ENCODE results near the gene DHX35. TPM values are rescaled to one million over a fixed set of nuclear protein-coding genes. Genes with fewer than 3 reads are reported as not detected.
"Not testable (repeated sequence)": the region's sequence is repeated elsewhere in the genome, so short reads cannot be mapped to it uniquely, and the experiment has no call there.

The DHX35 gene
- total RNA-seq, 1 donor from 2014 or later = 14.0 TPM

DNA sequence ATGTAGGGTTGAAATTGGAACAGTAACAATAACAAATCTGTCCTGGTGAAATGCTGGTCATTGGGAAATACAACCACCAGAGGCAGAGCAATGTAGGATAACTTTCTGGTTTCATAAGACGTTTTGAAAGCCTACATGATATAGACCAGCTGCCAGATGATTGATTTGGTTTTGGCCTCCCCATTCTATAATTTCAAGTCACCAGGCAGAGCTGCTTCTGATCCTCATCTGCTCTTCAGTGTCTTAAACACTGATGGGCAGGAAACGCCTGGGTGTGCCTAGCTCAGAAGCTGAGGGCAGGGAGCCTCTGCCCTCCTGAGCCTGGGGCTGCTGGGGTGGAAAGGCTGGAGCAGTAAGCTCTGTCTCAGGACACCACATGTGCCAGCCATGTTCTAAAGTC, 24.5 kb downstream of the DHX35 start:
- Mint-ChIP-seq H3K4me1 (ENCODE audit: unreplicated experiment) (peaks cover 10% of the 10 kb centered on the region), H3K9me3 (no peaks in the 10 kb centered on the region), H3K4me3 (no peak overlapping the region), H3K27ac (no peak overlapping the region), H3K36me3 (peaks cover 25% of the 10 kb centered on the region), H3K27me3 (no peaks in the 10 kb centered on the region)
- no peak for DNase-seq (ENCODE audit: extremely low spot score, unreplicated experiment)
- TF ChIP-seq, protein P1, sequence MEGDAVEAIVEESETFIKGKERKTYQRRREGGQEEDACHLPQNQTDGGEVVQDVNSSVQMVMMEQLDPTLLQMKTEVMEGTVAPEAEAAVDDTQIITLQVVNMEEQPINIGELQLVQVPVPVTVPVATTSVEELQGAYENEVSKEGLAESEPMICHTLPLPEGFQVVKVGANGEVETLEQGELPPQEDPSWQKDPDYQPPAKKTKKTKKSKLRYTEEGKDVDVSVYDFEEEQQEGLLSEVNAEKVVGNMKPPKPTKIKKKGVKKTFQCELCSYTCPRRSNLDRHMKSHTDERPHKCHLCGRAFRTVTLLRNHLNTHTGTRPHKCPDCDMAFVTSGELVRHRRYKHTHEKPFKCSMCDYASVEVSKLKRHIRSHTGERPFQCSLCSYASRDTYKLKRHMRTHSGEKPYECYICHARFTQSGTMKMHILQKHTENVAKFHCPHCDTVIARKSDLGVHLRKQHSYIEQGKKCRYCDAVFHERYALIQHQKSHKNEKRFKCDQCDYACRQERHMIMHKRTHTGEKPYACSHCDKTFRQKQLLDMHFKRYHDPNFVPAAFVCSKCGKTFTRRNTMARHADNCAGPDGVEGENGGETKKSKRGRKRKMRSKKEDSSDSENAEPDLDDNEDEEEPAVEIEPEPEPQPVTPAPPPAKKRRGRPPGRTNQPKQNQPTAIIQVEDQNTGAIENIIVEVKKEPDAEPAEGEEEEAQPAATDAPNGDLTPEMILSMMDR (conservative IDR thresholded peaks at IDR 0.05) = no peak

DNA sequence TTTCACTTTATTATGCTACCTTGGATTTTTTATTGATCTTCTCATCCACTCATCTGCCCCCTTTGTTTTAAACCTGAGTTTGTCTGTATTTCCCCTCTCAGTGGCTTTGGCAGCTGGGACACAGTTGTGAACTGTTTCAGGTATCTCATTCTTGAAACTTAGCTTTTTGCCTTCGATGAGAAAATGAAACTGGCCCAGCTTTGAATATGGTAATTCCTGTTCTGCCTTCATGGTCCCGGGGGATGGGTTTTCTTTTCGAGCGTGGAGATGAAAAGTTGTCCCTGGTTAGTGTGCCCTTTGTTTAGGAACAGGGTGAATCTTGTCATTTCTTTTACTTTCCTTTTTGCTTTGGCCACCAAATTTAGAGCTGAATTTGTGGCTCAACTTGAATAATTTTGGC, 25.6 kb downstream of the DHX35 start:
- H3K9me3 Mint-ChIP-seq = no peaks in the 10 kb centered on the region
- H3K4me1 Mint-ChIP-seq (ENCODE audit: unreplicated experiment) = peaks cover 3% of the 10 kb centered on the region
- H3K27ac Mint-ChIP-seq = no peak overlapping the region
- peaks cover 21% of the 10 kb centered on the region for H3K36me3 Mint-ChIP-seq
- no peak for DNase-seq (ENCODE audit: extremely low spot score, unreplicated experiment)
- TF ChIP-seq, protein P1 (conservative IDR thresholded peaks at IDR 0.05) = no peak
- no peak overlapping the region for H3K4me3 Mint-ChIP-seq
- no peaks in the 10 kb centered on the region for H3K27me3 Mint-ChIP-seq

DNA sequence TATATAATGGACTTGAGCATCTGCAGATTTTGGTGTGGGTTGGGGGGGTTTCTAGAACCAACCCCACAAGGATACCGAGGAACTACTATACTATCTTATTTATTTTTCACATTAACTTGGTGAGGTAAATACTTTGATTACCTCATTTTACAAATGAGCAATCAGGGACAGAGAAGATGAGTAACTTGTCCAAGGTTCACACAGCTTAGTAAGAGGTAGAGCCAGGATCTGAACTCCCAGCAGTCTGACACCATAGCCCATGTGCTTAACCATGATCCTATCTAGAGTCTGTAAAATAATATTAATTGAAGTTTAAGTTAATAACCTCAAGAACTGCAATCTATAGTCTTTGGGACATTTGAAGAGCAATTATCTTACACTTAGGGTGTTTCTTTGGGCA, 28.6 kb downstream of the DHX35 start:
- H3K4me3 Mint-ChIP-seq = no peak overlapping the region
- no peak for DNase-seq (ENCODE audit: extremely low spot score, unreplicated experiment)
- TF ChIP-seq, protein P1 (conservative IDR thresholded peaks at IDR 0.05) = no peak
- peaks cover 29% of the 10 kb centered on the region for H3K36me3 Mint-ChIP-seq
- no peaks in the 10 kb centered on the region for H3K27me3 Mint-ChIP-seq
- no peak overlapping the region for H3K27ac Mint-ChIP-seq
- H3K4me1 Mint-ChIP-seq (ENCODE audit: unreplicated experiment) = peaks cover 3% of the 10 kb centered on the region
- no peaks in the 10 kb centered on the region for H3K9me3 Mint-ChIP-seq

DNA sequence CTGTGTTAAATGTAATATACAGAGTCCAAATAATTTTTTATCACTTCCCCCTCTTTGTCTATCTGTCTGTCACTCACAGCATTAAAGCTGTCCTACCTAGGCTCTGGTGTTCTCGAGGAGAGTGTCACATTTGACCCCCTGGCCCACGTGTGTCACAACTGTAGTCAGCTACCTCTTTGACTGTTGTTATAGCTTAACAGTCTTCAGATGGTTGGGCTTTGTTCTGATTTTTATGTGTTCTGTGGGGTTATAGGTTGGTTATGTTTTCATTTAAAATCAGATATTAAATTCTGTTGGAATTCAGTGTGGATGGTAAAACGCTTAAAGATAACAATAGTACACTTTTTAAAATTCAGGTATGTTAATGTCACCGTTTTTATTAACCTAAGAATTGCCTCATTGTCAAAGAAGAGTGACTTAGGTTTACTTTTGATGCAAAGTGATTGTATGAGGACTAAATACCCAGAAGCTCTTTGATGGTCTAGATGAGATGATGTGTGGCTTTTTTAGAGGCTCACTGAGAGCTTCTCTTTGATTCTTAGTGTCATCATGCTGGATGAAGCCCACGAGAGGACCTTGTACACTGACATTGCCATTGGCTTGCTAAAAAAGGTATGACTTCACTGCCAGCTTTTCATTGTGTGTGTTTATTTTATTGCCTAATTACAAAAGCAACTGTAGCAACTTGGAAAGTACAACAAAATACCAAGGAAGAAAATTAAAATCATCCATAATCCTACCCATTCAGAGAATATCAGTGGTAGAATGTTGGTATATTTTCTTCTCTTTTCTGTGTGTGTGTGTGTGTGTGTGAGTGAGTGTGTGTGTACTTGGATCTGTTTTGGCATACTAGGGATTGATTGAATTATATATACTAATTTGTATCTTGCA, 29.9 kb downstream of the DHX35 start:
- Mint-ChIP-seq H3K36me3 (peaks cover 36% of the 10 kb centered on the region), H3K27ac (no peak overlapping the region), H3K9me3 (no peaks in the 10 kb centered on the region), H3K4me1 (ENCODE audit: unreplicated experiment) (peaks cover 3% of the 10 kb centered on the region), H3K4me3 (no peak overlapping the region), H3K27me3 (no peaks in the 10 kb centered on the region)
- DNase-seq (ENCODE audit: extremely low spot score, unreplicated experiment) = no peak
- TF ChIP-seq, protein P1 (conservative IDR thresholded peaks at IDR 0.05) = no peak

DNA sequence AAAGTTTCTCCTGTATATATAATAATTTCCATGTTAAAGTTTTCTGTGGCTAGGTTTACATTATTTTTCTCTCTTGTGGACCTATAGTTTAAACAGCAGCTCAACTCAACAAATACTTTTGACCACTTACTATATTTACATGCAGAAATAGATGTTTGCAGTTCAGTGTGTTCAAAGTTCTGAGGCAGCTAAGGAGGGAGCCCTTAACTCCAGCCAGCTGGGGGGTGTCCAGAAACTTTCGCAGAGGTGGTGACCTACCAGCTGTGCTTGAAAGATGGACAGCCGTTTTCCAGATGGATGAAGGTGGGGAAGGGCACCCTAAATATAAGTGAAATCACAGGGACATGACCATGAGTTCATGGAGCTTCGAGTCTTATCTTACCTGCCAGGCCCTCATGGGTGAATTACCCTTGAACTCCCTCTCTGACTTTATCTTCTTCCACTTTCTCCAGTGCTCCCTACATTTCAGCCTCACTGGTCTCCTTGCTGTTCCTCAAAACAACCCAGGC, 33.4 kb downstream of the DHX35 start:
- Mint-ChIP-seq H3K9me3 (no peaks in the 10 kb centered on the region), H3K27ac (no peak overlapping the region), H3K27me3 (no peaks in the 10 kb centered on the region), H3K4me1 (ENCODE audit: unreplicated experiment) (no peaks in the 10 kb centered on the region), H3K4me3 (no peak overlapping the region), H3K36me3 (peaks cover 28% of the 10 kb centered on the region)
- no peak for DNase-seq (ENCODE audit: extremely low spot score, unreplicated experiment)
- TF ChIP-seq, protein P1 (conservative IDR thresholded peaks at IDR 0.05) = no peak

DNA sequence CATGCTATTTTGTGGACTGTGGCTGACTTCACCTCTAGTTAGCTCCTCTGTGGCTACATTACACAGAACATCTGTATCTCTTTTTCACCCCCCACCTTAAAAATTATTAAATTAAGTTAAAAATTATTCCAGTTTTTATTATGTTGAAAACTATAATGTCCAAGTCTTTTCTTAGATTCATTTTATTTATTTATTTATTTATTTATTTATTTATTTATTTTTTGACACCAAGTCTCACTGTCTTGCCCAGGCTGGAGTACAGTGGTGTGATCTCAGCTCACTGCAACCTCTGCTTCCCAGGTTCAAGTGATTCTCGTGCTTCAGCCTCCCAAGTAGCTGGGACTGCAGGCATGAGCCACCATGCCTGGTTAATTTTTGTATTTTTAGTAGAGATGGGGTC, 34.7 kb downstream of the DHX35 start:
- not testable (repeated sequence) for H3K27ac Mint-ChIP-seq; H3K9me3 Mint-ChIP-seq; DNase-seq (ENCODE audit: extremely low spot score, unreplicated experiment); H3K27me3 Mint-ChIP-seq; H3K4me3 Mint-ChIP-seq; H3K4me1 Mint-ChIP-seq (ENCODE audit: unreplicated experiment)
- H3K36me3 Mint-ChIP-seq = peaks cover 30% of the 10 kb centered on the region

All from type B pancreatic cell (in vitro differentiated cells).